GM13977 (cell line): ENCODE data around the gene IGSF3.

Experiments used
- DNase-seq: peaks from one replicate; pipeline ENCODE4 v3.0.0; 2012; ENCODE audit warnings: low spot score
- in situ Hi-C: fragments of 300-500 bp; cut with MboI; formaldehyde crosslinking; loops from one replicate; pipeline ENCODE4 v1.12.0; 2022; ENCODE audit warnings: low sequenced_read_pairs, low pct_unique_long_range_greater_than_20kb, mixed read lengths, inconsistent platforms; ENCODE audit not compliant: unreplicated experiment
- TF ChIP-seq, protein P1 (sequence below): IDR thresholded peaks from 2 replicates; pipeline ENCODE4 v1.5.1; 2012; ENCODE audit warnings: mild to moderate bottlenecking, control low read depth; ENCODE audit not compliant: insufficient read depth; ENCODE audit errors: extremely low read depth, missing control alignments

Gene IGSF3

GRCh38 chr1:116667575-116668105 is at the start of gene IGSF3:
IGSF3 (minus strand) TSS chr1:116667733; CDS start chr1:116666326, 1,407 bp downstream.
- TF ChIP-seq, protein P1, sequence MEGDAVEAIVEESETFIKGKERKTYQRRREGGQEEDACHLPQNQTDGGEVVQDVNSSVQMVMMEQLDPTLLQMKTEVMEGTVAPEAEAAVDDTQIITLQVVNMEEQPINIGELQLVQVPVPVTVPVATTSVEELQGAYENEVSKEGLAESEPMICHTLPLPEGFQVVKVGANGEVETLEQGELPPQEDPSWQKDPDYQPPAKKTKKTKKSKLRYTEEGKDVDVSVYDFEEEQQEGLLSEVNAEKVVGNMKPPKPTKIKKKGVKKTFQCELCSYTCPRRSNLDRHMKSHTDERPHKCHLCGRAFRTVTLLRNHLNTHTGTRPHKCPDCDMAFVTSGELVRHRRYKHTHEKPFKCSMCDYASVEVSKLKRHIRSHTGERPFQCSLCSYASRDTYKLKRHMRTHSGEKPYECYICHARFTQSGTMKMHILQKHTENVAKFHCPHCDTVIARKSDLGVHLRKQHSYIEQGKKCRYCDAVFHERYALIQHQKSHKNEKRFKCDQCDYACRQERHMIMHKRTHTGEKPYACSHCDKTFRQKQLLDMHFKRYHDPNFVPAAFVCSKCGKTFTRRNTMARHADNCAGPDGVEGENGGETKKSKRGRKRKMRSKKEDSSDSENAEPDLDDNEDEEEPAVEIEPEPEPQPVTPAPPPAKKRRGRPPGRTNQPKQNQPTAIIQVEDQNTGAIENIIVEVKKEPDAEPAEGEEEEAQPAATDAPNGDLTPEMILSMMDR: no peak
- peak; percentile 86 for DNase-seq
- in situ Hi-C loops: no loop called here

GRCh38 chr1:116717318-116717717 is 49.8 kb upstream of the IGSF3 start:
- TF ChIP-seq, protein P1: no peak
- in situ Hi-C loops: no loop called here
- DNase-seq: no peak

GRCh38 chr1:116716391-116716790 is 48.9 kb upstream of the IGSF3 start:
- TF ChIP-seq, protein P1: no peak
- in situ Hi-C loops: no loop called here
- no peak for DNase-seq

GRCh38 chr1:116713474-116713873 is 45.9 kb upstream of the IGSF3 start:
- TF ChIP-seq, protein P1: no peak
- in situ Hi-C loops: no loop called here
- no peak for DNase-seq

GRCh38 chr1:116712510-116712909 is 45.0 kb upstream of the IGSF3 start:
- DNase-seq: no peak
- TF ChIP-seq, protein P1: no peak
- in situ Hi-C loops: no loop called here

DNA sequence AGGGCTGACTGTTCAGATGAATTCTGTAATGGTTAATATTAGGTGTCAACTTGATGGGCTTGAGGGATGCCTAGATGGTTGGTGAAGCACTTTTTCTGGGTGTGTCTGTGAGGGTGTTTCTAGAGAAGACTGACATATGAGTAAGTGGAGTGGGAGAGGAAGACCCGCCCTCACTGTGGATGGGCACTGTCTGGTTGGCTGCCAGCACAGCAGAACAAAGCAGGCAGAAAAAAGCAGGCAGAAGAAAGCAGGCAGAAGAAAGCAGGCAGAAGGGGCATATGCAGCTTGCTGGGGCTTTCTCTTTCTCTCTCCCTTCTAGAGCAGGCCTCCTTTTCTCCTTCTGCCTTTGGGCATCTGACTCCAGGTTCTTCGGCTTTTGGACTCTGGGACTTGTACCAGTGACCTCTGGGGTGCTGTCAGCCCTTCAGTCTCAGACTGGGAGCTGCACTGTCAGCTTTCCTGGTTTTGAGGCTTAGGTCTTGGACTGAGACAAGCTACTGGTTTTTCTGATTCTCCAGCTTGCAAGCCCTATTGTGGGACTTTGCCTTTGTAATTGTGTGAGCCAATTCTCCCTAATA is 43.8 kb upstream of the IGSF3 start:
- TF ChIP-seq, protein P1: no peak
- in situ Hi-C loops: no loop called here
- DNase-seq: no peak
